GM13976 (cell line): ENCODE measurements around the gene CCDC126.

Source experiments
- DNase-seq: peaks from one replicate; pipeline ENCODE4 v3.0.0; 2012; ENCODE audit warnings: low spot score
- in situ Hi-C: fragments of 300-500 bp; cut with MboI; formaldehyde crosslinking; loops from one replicate; pipeline ENCODE4 v1.12.0; 2022; ENCODE audit warnings: low sequenced_read_pairs, mixed read lengths, inconsistent platforms; ENCODE audit not compliant: unreplicated experiment
- TF ChIP-seq, protein P1 (sequence below): IDR thresholded peaks from 2 replicates; pipeline ENCODE4 v1.5.1; 2012; ENCODE audit warnings: borderline replicate concordance, mild to moderate bottlenecking; ENCODE audit not compliant: insufficient read depth; ENCODE audit errors: extremely low read depth, missing control alignments, control extremely low read depth

CCDC126 gene

DNA sequence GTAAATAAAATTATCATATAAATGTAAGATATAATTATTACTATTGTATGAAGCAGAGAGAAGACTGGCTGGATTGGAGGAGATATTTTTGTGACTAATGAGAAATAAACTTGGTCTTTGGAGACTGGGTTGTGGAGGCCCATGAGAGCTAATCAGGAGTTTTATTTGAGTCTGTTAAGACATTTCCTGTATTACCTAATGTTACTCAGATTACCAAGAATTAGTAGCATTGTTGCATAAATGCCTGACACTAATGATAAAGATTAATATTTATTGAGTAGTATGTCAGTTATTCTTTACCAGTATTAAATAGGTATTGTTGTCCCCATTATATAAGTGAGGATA is 7.1 kb downstream of the CCDC126 start:
- no peak for DNase-seq
- TF ChIP-seq, protein P1, sequence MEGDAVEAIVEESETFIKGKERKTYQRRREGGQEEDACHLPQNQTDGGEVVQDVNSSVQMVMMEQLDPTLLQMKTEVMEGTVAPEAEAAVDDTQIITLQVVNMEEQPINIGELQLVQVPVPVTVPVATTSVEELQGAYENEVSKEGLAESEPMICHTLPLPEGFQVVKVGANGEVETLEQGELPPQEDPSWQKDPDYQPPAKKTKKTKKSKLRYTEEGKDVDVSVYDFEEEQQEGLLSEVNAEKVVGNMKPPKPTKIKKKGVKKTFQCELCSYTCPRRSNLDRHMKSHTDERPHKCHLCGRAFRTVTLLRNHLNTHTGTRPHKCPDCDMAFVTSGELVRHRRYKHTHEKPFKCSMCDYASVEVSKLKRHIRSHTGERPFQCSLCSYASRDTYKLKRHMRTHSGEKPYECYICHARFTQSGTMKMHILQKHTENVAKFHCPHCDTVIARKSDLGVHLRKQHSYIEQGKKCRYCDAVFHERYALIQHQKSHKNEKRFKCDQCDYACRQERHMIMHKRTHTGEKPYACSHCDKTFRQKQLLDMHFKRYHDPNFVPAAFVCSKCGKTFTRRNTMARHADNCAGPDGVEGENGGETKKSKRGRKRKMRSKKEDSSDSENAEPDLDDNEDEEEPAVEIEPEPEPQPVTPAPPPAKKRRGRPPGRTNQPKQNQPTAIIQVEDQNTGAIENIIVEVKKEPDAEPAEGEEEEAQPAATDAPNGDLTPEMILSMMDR: no peak
- in situ Hi-C loops: no loop called here

DNA sequence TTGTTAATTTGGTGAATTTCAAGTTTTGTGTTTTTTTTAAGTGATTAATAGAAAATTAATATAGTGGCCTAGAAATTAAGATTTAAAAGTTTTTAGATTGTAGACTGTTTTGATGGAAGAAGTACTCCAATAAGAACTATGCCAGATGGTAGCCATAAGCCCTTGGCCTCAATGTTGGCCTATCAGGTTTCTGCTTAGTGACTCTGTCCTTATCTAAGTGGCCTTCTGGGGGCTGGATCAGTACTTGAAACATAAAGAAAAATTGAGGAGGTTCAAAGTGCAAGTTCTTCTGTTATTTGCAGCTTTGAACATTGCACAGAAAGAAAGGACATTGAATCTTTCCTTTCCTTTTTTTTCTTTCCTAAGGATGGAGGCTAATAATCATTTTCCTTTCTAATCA is 9.9 kb downstream of the CCDC126 start:
- TF ChIP-seq, protein P1: no peak
- in situ Hi-C loops: no loop called here
- DNase-seq: no peak

DNA sequence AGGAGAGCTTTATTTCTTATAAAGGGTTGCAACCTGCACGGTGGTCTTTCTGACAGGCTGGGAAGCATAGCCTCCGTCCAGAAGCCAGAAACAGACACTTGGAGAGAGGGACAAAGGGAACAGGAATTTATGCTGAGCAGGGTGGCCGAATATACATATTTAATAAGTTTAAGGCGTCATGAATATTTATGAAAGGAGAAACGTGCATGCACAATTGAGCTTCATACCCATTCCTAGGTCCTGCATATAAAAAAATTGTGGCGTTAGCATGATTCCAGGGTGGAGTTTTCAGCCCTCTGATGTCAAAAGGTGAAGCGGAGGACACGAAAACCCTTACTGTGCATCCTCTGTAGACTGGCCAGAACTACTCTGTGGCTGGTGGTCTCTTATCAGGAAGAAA is 10.7 kb downstream of the CCDC126 start:
- in situ Hi-C loops: no loop called here
- no peak for DNase-seq
- TF ChIP-seq, protein P1: no peak

DNA sequence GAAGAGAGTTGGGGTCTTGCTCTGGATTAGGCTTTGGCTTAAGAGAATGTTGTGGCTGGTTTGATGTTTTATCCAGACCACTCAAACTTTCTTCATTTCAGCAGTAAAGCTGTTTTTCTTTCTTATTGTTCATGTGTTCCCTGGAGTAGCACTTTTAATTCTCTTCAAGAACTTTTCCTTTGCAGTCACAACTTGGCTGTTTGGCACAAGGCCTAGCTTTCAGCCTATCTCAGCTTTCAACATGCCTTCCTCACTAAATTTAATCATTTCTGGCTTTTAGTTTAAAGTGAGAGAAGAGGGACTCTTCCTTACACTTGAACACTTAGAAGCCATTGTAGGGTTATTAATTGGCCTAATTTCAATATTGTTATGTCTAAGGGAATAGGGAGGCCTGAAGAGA is 18.1 kb downstream of the CCDC126 start:
- DNase-seq: no peak
- TF ChIP-seq, protein P1: no peak
- in situ Hi-C loops: no loop called here

DNA sequence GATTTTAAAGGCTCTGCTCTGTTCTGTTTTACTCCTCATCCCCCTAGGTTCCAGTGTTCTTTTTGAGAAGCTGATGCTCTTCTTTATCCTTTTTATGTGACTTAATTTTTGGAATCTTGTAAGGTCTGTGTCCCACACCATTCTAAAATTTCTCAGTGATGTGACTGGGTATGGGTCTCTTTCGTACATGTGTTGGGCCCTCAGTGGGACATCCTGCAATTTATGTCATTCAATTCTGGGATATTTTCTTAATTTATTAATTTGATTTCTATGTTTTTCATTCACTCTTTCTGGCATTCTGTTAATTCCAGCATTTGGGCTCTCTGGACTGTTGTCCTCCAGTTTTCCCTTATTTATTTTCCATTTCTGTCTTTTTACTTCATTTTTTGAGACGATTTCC is 19.4 kb downstream of the CCDC126 start:
- DNase-seq: no peak
- in situ Hi-C loops: no loop called here
- TF ChIP-seq, protein P1: no peak

DNA sequence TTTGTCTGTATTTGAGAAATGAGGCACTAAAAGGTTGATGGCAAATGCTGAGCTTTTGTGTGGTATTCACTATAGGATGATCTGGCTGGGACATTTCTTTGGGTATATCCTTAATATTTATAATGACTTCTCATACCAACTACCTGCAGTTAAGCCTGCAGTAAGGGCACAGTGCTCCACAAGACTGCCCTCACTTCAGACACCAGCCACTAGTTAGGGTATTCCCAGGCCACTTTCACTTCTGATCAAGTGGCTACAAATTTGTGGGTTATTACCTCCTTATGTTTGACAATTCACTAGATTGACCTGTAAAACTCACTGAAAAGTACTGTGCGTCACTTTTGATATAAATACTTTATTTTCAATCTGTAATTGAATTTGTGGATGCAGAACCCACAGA is 20.3 kb downstream of the CCDC126 start:
- TF ChIP-seq, protein P1: no peak
- DNase-seq: no peak
- in situ Hi-C loops: no loop called here

DNA sequence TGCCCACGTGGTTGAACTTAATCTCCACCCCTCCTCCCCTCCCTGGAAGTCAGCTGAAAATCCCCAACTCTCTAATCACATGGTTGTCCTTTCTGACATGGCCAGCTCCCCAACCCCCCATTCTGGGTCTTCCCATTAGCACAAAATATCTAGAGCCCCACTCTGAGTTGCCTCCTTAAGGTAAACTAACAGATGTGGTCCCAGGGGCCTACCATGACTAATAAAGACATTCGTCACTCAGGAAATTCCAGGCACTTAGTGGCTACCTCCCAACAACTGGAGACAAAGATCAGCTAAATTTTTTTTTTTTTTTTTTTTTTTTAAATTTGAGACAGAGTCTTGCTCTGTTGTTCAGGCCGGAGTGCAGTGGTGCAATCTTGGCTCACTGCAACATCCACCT is 21.1 kb downstream of the CCDC126 start:
- in situ Hi-C loops: no loop called here
- no peak for DNase-seq
- TF ChIP-seq, protein P1: no peak
